ENCODE data around the gene ANKRD20A1.
"Not testable (repeated sequence)": the region's sequence is repeated elsewhere in the genome, so short reads cannot be mapped to it uniquely, and the experiment has no call there.

The ANKRD20A1 gene

DNA sequence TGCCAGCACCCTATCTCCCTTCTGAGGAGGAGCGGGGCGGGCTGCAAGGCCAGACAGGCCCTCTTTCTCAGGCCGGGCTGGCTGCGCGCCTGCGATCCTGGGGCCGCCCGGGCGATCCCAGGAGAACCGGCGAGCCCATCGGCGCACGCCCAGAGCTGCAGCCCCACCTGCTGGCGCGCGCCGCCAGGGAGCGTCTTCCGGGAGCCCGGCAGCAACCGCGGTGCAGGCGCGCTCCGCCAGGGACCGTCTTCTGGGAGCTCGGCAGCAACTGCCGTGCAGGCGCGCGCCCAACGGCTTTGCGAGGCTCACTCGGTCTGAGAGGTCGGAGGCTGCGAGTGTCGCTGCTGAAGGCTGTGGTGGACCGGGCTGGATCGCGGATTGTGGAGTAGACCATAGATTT lies at the start of gene ANKRD20A1:
TSS of gene ANKRD20A1 (plus strand) at position 61 of the 400 bp plus-strand sequence. CDS start 496 bp downstream, outside the sequence.
- H3K27ac ChIP-seq: not testable (repeated sequence)

GRCh38 chr9:67832088-67832487 lies 26.6 kb upstream of the ANKRD20A1 start:
- not testable (repeated sequence) for H3K27ac ChIP-seq

All from 22Rv1 (cell line).